Ascending aorta (tissue), 2 donors: ENCODE measurements around the gene MMP8. TPM values are rescaled to one million over a fixed set of nuclear protein-coding genes. Genes with fewer than 3 reads are reported as not detected.

ENCODE experiments used
- DNase-seq, 2 donors: peaks; one replicate each; pipeline ENCODE4 v3.0.0-alpha.2; 2019; ENCODE audit warnings: low spot score in 2 of 2
- H3K27ac ChIP-seq, 2 donors: fragments of 200-600 bp; sonication (generic); one replicate each; pipeline ENCODE4 v1.5.1; 2016 to 2017; ENCODE audit warnings: mild to moderate bottlenecking in 1 of 2
- H3K27me3 ChIP-seq: fragments of 200-600 bp; sonication (generic); one replicate; pipeline ENCODE4 v1.5.1; 2017
- H3K36me3 ChIP-seq, 2 donors: fragments of 200-600 bp; sonication (generic); one replicate each; pipeline ENCODE4 v1.5.1; 2016
- H3K4me1 ChIP-seq, 2 donors: fragments of 200-600 bp; sonication (generic); one replicate each; pipeline ENCODE4 v1.5.1; 2016 to 2017; ENCODE audit warnings: mild to moderate bottlenecking in 1 of 2
- H3K4me3 ChIP-seq, 2 donors: fragments of 200-600 bp; sonication (generic); one replicate each; pipeline ENCODE4 v1.5.1; 2016 to 2017; ENCODE audit warnings: mild to moderate bottlenecking in 1 of 2
- H3K9me3 ChIP-seq, 2 donors: fragments of 200-600 bp; sonication (generic); one replicate each; pipeline ENCODE4 v1.5.1; 2016
- intact Hi-C: fragments of 100-400 bp; cut with DNase I; formaldehyde crosslinking; loops from one replicate; pipeline ENCODE4 v1.15.1; 2023
- total RNA-seq: library from RNA; depleted of rRNA; stranded (reverse); fragments of >200 nt; gene quantifications from one replicate; pipeline ENCODE4 v1.1.0, GENCODE V29; 2016
- TF ChIP-seq, protein P1 (sequence below), 3 experiments: fragments of 200-600 bp in 2 of 3; fragments of 450-650 bp in 1 of 3; sonication (generic) in 2 of 3; IDR thresholded peaks; one replicate each; pipeline ENCODE4 v1.5.1; 2016 to 2019; ENCODE audit warnings: antibody characterized with exemption in 3 of 3, mild to moderate bottlenecking in 1 of 3, moderate library complexity in 1 of 3

Gene MMP8, protein sequence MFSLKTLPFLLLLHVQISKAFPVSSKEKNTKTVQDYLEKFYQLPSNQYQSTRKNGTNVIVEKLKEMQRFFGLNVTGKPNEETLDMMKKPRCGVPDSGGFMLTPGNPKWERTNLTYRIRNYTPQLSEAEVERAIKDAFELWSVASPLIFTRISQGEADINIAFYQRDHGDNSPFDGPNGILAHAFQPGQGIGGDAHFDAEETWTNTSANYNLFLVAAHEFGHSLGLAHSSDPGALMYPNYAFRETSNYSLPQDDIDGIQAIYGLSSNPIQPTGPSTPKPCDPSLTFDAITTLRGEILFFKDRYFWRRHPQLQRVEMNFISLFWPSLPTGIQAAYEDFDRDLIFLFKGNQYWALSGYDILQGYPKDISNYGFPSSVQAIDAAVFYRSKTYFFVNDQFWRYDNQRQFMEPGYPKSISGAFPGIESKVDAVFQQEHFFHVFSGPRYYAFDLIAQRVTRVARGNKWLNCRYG
- not detected for total RNA-seq

GRCh38 chr11:102724904-102725500, at the start of gene MMP8:
Gene MMP8 (minus strand): TSS chr11:102724954. CDS start chr11:102724855, 99 bp downstream.
- H3K27me3 ChIP-seq: no peaks in the 10 kb centered on the region
- TF ChIP-seq, protein P1, sequence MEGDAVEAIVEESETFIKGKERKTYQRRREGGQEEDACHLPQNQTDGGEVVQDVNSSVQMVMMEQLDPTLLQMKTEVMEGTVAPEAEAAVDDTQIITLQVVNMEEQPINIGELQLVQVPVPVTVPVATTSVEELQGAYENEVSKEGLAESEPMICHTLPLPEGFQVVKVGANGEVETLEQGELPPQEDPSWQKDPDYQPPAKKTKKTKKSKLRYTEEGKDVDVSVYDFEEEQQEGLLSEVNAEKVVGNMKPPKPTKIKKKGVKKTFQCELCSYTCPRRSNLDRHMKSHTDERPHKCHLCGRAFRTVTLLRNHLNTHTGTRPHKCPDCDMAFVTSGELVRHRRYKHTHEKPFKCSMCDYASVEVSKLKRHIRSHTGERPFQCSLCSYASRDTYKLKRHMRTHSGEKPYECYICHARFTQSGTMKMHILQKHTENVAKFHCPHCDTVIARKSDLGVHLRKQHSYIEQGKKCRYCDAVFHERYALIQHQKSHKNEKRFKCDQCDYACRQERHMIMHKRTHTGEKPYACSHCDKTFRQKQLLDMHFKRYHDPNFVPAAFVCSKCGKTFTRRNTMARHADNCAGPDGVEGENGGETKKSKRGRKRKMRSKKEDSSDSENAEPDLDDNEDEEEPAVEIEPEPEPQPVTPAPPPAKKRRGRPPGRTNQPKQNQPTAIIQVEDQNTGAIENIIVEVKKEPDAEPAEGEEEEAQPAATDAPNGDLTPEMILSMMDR (IDR thresholded peaks at IDR 0.05): no peak
- no peaks in the 10 kb centered on the region for H3K9me3 ChIP-seq
- H3K36me3 ChIP-seq: no peaks in the 10 kb centered on the region
- no peak within 1 kb of the TSS for H3K27ac ChIP-seq
- no peak within 1 kb of the TSS for H3K4me3 ChIP-seq
- no peaks in the 10 kb centered on the region for H3K4me1 ChIP-seq
- DNase-seq: no peak
- intact Hi-C loops: no loop called here

DNA sequence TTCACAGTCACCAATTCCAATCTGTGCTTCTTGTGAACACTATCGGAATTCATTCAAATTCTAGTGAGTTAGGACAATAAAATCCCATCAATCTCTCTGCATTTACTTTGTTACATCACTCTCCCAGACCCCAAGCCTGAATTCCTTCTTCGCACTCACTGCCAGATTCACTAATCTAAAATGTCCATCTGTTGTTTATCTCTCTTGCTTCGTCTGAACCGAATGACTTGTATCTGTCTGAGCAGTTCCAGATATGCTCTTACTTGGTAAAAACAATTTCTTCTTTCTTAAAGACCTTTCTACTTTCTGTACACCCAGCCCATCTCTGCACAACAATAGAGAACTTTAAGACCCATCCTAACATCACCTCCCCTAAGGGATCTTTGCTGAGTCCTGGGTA, 48.6 kb upstream of the MMP8 start:
- Histone ChIP-seq H3K36me3 (no peaks in the 10 kb centered on the region), H3K9me3 (no peaks in the 10 kb centered on the region), H3K4me3 (no peak overlapping the region), H3K4me1 (no peaks in the 10 kb centered on the region), H3K27me3 (no peaks in the 10 kb centered on the region), H3K27ac (no peak overlapping the region)
- intact Hi-C loops: no loop called here
- DNase-seq: no peak
- TF ChIP-seq, protein P1 (IDR thresholded peaks at IDR 0.05): no peak

GRCh38 chr11:102771351-102771750, 46.6 kb upstream of the MMP8 start:
- TF ChIP-seq, protein P1 (IDR thresholded peaks at IDR 0.05): no peak
- no peak for DNase-seq
- no peaks in the 10 kb centered on the region for H3K9me3 ChIP-seq
- H3K4me3 ChIP-seq: no peak overlapping the region
- intact Hi-C loops: no loop called here
- no peaks in the 10 kb centered on the region for H3K4me1 ChIP-seq
- H3K27ac ChIP-seq: no peak overlapping the region
- no peaks in the 10 kb centered on the region for H3K36me3 ChIP-seq
- no peaks in the 10 kb centered on the region for H3K27me3 ChIP-seq

DNA sequence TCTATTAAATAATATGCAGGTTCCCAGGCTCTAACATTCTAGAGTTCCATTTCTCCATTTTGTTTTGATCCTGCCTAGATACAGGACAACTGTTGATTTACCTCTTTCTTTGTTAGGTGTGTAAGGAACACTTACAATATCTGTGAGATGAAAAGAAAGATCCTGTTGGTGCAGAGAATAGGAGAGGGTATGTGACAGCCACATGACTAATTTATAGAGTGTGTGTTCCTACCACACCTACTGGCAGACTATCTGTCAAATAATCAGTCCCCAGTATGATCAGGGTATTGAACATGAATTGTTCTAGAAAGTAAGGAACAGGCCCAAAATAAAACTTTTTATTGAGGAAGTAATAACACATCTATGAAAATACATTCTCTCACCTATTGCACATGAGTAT, 45.4 kb upstream of the MMP8 start:
- intact Hi-C loops: no loop called here
- Histone ChIP-seq H3K36me3 (no peaks in the 10 kb centered on the region), H3K27me3 (no peaks in the 10 kb centered on the region), H3K4me3 (no peak overlapping the region), H3K27ac (no peak overlapping the region), H3K9me3 (no peaks in the 10 kb centered on the region), H3K4me1 (no peaks in the 10 kb centered on the region)
- no peak for DNase-seq
- TF ChIP-seq, protein P1 (IDR thresholded peaks at IDR 0.05): no peak

DNA sequence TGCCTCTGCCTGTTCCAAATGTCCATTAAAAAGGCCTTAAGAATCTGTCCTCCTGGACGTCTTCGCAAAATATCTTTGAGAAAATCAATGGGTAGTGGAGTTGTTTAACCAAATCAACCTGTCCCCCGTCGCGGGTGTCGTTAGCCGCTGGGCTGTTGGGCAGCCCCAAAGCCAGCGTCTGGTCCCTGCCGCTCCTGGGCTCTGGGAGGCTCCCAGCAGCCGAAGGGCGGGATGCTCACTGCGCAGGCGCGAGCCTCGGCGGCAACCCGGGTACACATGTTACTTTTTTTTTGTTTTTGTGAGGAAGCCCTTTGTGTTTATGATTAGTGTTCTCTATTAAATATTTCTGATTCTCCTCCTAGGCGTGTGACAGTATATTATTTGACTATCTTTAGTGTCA, 43.0 kb upstream of the MMP8 start:
- H3K4me3 ChIP-seq: no peak overlapping the region
- intact Hi-C loops: no loop called here
- no peaks in the 10 kb centered on the region for H3K27me3 ChIP-seq
- H3K4me1 ChIP-seq: no peaks in the 10 kb centered on the region
- no peak for DNase-seq
- no peaks in the 10 kb centered on the region for H3K36me3 ChIP-seq
- no peaks in the 10 kb centered on the region for H3K9me3 ChIP-seq
- no peak overlapping the region for H3K27ac ChIP-seq
- TF ChIP-seq, protein P1 (IDR thresholded peaks at IDR 0.05): no peak
